ENCODE data around the gene STX8.

The STX8 gene

DNA sequence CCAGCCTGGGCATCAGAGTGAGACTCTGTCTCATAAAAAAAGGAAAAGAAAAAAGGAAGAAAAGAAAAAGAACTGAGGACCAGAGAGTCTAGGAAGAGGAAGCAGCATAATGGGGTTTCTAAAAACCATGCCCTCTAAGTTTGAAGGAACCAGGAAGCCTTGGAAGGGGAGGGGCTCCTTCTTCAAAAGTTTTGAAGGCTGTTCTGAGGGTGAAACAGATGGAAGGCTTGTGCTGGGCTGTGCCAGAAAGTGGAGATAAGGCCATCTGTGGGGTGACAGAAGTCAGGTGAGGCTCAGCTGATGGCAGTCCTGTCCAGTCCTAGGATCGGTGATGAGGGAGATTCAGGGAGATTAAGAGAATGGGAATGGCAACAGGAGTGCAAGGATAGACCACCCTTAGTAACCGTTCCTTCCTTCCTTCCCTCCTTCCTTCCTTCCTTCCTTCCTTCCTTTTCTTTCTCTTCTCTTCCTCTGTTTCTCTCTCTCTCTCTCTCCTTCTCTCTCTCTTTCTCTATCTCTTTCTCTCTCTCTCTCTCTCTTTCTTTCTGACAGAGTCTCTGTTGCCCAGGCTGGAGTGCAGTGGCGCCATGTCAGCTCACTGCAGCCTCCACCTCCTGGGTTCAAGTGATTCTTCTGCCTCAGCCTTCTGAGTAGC lies 371.7 kb downstream of the STX8 start:
- DNase-seq = no peak

GRCh38 chr17:9202532-9202931 lies 373.1 kb downstream of the STX8 start:
- no peak for DNase-seq

DNA sequence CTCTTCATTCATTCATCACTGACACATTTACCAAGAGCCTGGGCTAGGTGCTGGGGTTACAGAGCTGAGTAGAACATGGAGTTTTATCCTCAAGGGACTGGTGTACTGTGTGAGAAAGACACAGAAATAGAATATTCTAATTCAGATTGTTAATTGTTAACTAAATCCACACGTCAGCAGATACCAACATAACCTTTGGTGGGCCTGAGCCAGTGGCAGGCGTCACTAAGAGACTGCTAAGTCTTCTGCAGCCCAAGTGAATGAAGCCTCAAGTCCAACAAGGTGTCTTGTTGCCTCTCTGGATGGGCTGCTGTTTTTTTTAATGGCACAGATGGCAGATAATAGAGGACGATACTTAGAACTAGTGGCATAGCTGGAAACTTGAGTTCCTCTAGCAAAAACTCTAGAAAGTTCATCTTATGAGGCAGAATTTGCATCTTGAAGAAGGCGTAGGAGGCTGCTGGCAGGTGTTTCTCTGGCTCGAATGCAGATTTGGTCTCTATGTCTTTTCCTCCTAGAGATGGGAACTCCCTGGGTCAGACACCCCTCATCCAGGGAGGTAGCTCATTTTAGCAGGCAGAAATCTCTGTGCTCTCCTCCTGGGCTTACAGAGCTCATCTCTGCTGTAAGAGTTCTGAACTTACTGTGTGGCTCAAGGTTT lies 374.8 kb downstream of the STX8 start:
- DNase-seq = no peak

All from T-helper 9 cell (primary cell).